GM18867 (cell line): ENCODE results near the gene ACSS2.

Experiments
- ATAC-seq: cut with Tn5 transposase; IDR thresholded peaks from one replicate; pipeline ENCODE4 v1.9.1; 2021; ENCODE audit warnings: mild to moderate bottlenecking, moderate library complexity; ENCODE audit not compliant: unreplicated experiment

ACSS2 gene, protein sequence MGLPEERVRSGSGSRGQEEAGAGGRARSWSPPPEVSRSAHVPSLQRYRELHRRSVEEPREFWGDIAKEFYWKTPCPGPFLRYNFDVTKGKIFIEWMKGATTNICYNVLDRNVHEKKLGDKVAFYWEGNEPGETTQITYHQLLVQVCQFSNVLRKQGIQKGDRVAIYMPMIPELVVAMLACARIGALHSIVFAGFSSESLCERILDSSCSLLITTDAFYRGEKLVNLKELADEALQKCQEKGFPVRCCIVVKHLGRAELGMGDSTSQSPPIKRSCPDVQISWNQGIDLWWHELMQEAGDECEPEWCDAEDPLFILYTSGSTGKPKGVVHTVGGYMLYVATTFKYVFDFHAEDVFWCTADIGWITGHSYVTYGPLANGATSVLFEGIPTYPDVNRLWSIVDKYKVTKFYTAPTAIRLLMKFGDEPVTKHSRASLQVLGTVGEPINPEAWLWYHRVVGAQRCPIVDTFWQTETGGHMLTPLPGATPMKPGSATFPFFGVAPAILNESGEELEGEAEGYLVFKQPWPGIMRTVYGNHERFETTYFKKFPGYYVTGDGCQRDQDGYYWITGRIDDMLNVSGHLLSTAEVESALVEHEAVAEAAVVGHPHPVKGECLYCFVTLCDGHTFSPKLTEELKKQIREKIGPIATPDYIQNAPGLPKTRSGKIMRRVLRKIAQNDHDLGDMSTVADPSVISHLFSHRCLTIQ

DNA sequence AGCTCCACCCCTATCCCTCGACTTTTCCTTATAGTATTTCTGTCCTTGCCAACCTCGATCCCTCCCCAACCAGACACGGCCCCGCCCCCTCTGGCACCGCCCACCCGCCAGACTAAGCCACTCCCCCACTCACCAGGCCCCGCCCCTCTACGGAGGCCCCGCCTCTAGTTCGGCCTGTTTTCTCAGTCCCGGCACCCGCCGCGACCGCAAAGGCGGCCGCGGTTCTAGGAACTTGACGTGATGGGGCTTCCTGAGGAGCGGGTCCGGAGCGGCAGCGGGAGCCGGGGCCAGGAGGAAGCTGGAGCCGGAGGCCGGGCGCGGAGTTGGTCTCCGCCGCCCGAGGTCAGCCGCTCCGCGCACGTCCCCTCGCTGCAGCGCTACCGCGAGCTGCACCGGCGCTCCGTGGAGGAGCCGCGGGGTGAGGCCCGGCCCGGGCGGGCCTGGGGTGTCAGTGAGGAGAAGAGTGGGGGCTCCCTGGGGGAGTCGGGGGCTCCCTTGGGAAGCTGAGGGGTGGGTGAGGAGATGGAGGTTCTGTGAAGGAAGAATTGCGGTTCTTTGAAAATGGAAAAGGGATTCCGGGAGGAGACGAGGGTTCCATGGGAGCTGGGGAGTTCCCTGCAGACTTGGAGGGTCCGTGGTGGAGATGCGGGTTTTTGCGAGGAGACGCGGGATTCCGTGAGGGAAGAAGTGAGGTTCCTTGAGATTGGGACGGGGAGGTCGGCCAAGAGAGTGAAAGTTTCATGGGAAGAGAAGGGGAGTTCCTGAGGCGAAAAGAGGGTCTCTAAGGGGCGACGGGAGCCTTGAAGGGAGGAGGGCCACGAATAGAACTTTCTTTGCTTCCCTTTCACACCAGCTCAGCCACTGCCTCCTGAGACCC, at the start of gene ACSS2:
ACSS2 (plus strand) TSS at position 207 of the 877 bp plus-strand sequence; CDS start at position 241, 34 bp downstream.
- ATAC-seq = peak; percentile 63

DNA sequence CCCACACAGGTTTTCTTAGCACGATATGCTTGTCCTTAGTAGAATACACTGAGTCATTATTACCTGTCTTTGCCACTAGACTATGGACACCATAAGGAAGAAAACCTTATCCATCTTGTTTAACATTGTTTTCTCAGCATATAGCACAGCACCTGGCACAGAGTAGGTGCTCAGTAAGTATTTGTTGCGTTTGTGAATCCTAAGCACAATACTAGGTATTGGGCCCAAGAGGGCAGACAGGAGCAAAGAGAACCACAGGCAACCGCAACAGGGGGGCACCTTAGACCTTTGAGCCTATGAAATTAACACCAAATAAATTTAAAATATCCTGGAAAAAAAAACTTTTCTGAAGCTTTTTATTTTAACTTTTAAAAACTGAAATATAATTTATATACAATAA, 47.2 kb upstream of the ACSS2 start:
- ATAC-seq = no peak

DNA sequence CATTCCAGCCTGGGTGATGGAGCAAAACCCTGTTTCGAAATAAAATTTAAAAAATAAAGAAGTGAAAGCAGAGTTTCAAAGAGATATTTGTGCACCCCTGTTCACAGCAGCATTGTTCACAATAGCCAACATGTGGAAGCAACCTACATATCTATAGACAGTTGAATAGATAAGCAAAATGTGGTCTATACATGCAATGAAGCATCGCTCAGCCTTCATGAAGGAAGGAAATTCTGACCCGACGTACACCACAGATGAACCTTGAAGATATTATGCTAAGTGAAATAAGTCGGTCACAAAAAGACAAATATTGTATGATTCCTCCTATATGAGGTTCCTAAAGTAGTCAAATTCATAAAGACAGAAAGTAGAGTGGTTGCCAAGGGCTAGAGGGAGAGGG, 44.5 kb upstream of the ACSS2 start:
- no peak for ATAC-seq

DNA sequence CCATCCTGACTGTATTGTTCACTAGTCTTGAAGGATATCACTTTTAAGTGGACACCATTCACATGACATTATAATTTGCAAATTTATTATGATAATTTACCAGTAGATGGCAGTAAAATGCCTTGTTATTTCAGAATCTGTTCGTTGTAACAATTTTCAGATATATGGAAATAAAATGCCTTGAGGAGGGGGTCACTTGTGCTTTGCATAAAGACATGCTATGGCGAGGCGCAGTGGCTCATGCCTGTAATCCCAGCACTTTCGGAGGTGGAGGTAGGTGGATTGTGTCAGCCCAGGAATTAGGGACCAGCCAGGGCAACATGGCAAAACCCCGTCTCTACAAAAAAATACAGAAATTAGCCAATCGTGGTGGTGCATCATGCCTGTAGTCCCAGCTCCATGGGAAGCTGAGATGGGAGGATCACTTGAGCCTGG, 41.9 kb upstream of the ACSS2 start:
- no peak for ATAC-seq

DNA sequence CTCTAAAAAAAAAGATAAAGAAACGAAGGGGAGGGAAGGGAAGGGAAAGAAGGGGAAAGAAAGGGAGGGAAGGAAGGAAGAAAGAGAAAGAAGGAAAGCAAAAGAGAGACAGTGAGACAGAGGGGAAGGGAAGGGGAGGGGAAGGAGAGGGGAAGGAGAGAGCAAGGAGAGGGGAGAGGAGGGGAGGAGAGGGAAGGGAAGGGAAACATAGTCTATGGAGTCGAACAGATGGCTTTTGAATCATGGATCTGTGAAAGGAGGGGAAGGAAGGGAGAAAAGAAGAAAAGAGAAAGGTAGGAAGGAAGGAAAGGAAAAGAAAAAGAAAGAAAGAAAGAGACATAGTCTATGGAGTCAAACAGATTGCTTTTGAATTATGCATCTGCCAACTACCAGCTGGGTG, 34.3 kb upstream of the ACSS2 start:
- ATAC-seq = no peak

DNA sequence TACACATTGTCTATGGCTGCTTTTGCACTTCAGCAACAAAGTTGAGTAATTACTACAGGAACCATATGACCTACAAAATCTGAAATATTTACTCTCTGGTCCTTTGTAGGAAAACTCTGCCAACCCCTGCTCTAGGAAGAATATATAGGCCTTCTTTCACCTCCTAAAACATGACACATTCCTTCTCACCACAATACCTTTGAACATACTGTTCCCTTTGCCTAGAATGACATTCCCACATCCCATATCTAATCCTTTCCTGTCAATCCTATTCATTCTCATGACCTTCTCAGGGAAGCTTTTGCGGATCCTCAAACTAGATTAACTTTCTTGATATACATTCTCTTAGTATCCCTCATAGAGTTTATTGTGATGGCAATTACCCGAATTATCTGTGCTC, 33.0 kb upstream of the ACSS2 start:
- no peak for ATAC-seq

DNA sequence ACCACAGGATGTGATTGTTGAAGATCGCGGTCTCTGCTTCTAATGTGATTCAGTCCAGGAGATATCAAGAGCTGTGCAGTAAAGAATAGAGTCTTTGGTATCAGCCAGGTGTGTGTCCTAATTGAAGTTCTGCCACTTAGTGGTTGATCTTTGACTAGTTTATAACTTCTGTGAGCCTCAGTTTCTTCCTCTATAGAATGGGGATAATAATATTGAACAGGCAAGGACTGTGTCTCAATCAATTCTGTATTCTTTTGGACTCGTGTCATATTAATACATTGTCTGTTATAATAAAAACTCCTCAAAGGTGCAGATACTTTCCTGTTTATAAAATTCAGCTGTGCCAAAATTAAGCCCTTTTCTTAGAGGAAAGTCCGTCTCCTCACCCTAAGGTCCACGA, 27.8 kb upstream of the ACSS2 start:
- no peak for ATAC-seq

DNA sequence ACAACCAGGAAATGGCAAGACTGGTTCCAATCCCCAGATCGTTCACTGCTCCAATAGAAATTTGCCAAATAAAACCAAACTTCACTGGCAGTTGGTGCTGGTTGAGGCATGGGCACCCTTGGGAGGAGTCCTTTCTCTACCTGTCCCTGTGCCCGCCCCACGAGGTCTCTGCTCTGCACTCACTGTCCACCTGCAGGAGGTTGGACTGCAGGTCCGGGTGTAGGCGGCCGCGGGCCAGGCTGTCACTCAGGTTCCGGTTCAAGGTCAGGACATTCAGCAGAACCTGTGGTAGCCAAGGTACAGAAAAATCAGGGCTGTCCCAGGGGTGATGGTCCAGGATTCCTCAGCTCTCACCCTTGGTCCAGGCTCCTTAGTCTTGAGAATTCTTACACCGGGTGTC, 26.6 kb upstream of the ACSS2 start:
- ATAC-seq = no peak

DNA sequence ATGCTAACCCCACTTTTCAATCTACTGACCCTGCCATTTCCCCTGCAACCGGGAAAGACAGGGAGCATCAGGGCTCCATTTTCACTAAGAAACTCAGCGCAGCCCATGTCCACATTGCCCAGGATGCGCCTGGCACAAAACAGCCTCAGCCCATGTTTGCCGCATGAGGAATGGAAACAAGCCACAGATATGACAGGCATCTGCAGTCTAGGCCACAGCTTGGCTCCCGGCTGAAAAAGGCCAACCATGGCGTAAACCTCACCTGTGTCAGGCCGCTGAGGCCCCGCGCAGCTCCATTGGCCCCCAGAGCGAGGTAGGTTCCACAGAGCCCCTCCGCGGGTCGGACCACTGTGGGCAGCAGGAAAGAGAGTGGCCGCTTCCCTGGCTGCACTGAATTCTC, 25.4 kb upstream of the ACSS2 start:
- no peak for ATAC-seq

DNA sequence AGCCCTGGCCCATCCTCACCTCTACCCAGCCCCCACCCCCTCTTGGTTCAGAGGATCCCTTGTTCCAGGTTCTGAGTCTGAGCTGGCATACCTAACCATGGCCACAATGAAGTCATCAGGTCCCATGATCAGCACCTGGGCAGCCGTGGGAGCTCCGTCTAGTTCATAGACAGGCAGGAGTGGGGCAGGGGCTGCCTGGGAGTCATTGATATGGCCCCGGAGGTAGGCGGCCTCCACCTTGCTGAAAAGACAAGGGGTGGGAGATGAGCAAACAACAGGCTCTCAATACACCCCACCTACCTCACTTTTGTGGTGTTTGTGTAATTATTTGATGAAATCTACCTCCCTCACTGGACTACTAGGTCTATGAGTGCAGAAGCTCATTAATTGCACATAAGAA, 24.1 kb upstream of the ACSS2 start:
- ATAC-seq = no peak

DNA sequence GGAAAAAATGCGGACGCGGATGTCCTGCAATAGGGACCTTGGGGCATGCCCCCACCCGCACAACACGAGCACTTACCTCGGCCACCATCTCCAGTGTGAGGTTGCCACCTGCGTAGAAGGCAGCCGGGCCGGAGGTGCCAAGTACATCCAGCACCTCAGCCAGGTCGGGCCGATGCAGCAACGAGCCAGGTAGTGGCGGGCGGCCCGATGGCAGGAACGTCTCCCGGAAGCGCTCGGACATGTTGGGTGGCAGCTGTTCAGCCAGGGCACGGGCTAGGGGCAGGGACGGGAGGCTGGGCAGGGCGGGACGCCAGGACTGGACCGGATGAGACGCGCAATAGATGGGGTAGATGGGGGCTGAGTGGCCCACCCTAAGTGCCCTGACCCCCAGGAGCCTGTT, 17.0 kb upstream of the ACSS2 start:
- ATAC-seq = no peak

DNA sequence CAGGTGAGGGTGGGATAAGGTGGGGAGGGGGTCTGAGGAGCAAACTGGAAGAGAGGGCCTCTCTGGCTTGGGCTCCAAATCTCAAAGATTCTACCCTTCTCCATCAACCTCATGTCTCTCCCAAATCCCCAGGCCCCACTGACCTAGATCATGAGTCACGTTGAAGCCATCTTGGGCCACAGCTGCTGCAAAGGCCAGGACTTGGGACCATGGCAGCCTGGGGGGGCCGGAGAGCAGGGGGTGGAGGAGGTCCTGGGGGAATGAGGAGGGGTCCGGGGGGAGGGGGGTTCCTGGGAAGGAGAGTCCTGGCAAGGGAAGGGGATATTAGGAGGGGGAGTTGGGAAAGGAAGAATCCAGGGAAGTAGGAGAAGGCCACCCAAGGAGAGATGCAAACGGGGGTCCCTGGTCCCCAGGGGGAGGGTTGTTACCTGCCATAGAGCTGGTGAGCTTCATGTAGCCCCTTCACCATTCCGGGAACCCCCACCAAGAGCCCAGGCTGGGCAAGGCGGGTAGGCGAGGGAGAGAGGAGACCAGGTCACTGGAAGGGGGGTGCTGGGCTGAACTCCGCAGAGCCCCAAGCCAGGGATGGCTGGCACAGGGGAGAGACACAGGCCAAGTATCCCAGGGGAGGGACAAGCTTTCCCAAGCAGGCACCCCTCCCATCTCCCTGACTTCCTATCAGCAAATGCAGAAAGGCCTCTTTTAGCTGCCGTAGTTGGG, 16.4 kb upstream of the ACSS2 start:
- no peak for ATAC-seq

DNA sequence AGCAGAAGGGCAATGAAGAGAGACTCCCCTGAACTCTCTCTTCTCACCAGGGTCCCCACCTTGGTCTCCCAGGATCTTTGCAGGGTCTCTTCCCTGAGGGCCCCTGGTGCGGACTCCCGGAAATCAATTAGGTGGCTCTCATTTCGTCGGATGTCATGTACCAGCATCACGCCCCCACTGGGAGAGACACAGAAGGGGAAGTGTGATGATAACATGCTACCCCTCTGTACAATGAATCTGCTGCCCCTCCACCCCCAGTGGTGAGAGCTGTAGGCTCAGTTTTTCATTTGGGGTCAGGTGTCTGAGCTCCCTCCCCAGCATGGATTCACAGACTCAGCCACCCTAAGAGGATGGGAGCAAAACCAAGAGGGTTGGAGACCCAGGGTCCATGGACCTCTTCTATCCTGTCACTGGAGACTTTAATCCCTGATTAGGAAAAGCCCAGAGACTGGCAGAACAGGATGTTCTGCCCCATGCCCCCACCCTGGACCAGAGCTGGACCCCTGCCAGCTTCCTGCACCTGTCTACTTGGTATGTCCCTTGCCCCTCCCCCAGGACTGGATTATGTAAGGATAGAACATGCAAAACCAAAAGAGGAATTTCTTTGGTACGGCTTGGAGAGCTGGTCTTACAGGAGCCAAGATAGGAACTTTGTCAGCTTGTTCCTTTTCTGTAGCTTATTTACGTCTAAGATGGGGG, 14.9 kb upstream of the ACSS2 start:
- ATAC-seq = no peak

DNA sequence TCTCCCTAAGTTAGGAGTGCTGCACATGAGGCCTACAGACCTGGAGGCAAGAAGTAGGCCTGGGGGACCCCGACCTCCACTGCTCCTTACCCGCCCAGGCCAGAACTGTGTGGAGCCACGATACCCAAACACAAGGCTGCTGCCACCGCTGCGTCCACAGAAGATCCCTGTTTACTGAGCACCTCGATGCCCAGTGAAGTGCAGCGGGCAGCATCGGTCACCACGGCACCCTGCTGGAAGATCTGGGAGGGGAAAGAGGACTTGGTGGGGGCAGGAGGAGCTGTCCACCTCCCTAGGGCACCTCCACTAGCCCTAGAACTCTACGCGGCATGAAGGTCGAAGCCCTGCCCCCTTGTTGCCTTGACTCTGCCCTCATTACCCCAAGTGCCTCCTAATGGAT, 13.7 kb upstream of the ACSS2 start:
- ATAC-seq = no peak

DNA sequence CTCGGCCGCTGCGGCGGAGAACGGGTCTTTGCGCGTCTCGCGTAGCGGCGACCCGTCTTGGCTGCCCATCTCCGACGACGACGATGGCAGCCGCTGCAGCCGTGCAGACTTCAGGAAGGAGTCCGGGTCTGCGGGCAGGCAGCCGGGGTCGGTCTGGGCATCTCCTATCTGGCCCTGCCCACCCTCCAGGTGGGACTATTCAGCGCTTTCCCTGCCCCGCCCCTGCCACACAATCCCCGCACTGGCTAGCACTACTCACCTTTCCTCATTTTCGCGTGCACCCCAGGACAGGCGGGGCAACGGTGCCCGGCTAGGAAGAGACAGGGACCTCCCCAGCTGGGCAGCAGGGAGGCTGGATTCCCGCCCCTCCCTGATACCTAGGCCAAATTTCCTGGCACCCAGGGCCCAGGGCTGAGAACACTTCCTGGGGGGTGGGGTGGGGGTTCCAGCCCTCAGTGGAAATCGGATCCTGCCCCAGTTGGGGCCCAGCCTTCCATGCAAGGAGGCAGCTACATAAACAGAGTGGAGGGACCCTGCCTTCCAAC, 12.9 kb upstream of the ACSS2 start:
- ATAC-seq = no peak

DNA sequence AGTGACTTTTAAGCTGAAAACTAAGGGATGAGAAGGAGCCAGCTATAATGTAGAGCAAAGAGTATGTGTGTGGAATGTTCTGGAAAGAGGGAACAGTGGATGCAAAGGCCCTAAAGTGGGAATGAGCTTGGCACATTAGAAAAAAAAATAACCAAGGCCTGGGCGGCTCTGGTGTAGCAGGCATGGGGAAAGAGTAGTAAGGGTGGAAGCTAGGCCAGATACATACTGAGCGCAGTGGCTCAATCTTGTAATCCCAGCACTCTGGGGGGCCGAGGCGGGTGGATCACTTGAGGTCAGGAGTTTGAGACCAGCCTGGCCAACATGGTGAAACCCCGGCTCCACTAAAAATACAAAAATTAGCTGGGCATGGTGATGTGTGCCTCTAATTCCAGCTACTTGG, 12.2 kb upstream of the ACSS2 start:
- no peak for ATAC-seq

DNA sequence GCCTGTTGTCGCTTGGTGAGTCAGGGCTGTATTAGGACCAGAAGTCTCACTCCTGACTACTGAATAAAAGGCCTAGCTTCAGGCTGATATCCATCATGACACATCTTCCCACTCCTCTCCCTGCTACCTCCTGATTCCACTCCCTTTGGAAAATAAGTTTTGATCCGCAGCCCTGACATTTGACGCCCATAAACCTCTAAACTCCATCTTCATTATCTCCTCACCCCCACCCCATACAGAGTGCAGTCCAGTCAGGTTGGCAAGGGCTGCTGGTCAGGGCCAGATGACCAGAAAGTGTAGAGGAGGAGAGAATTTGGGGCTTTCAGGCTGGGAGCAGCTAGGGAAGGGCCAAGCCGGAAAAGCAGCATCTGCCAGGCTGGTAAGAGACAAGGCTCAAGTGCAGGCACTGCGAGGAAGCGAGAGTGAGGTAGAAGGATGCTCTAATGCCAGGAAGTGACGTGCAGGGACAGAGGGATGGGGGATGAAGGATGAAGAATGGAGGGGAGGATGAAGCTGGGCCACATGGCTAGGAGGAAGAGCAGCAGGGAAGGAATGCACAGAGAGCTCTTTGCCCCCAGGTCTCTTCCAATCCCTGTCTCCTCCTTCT, 5.0 kb upstream of the ACSS2 start:
- ATAC-seq = no peak

DNA sequence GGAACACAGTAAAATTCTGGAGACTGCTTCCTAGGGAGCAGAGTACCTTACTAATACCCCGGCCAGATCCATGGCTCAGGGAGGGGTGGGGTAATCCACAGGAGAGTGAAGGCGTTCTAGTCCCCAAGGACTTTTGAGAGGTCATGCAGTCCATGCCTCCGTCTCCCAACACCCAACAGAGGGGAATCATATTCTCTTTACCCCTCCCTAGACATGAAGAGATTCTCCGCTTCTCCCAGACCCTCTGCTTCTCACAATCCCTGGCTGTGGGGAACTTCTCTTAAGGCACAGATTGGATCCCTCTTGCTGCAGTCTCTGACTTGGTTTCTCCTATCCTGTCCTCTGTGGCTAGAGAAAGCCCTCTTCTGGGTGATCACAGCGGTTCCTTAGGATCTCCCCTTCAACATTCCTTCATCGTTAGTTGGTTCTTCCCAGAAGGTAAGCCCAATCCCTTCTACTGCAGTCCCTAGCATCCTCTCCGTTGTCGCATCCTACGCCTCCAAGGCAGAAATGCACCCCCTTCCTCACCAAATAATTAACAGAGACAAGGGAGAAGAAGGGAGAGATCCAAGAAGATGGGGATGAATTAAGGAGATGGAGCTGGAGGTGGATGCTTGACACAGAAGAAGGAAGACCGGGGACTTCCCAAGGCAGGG, 4.3 kb upstream of the ACSS2 start:
- ATAC-seq = no peak

DNA sequence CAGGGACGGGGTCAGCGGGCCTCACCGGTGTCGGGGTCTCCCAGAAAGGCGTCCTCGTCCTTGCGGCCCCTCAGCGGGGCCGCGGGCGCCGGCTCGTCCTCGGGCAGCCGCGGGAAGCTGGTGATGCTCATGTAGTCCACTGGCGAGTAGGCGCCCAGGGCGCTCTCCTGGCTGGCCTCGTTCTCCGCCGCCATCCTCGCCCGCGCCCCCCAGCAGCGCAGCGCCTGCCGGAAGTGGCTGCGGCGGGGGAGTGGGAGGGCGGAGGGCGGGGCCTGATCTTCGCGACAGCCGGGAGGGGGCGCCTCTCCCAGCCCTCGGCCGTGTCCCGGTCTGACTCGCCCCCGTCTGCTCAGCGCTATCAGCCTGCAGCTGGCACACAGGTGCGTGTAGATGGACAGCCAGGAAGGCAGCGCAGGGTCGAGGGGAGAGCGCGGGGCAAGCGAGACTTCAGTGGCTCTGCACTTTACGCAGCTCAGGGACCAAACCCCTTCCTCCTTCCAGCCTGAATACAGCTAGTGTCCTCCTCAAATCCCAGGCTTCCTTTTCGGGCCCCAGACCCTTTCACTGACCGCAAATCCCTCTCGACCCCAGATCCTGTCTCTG, 3.7 kb upstream of the ACSS2 start, which contains the start of gene GGT7:
GGT7 (minus strand) TSS at position 235 of the 603 bp plus-strand sequence; CDS start at position 194, 41 bp downstream.
- peak; percentile 40 for ATAC-seq
